GM23248 (cell line): ENCODE measurements around the gene ZC3H14. TPM values are rescaled to one million over a fixed set of nuclear protein-coding genes. Genes with fewer than 3 reads are reported as not detected.
A peak's percentile ranks its signal among the peaks of the same experiment; 100 is the strongest.

Experiments
- DNase-seq: peaks from one replicate; pipeline ENCODE4 v3.0.0-alpha.2; 2015
- H2AFZ ChIP-seq: fragments of 200-600 bp; sonication (generic); 2 replicates; pipeline ENCODE4 v1.6.1; 2016; ENCODE audit warnings: antibody characterized with exemption
- H3F3A ChIP-seq: fragments of 200-600 bp; sonication (generic); 2 replicates; pipeline ENCODE4 v1.6.1; 2016; ENCODE audit warnings: mild to moderate bottlenecking, antibody characterized with exemption, mixed run types; ENCODE audit not compliant: insufficient read depth
- H3K27ac ChIP-seq: fragments of 200-600 bp; sonication (generic); 2 replicates; pipeline ENCODE4 v1.5.1; 2016; ENCODE audit warnings: mild to moderate bottlenecking
- H3K27me3 ChIP-seq: fragments of 200-600 bp; sonication (generic); replicated peaks from 2 replicates; pipeline ENCODE4 v1.6.1; 2016; ENCODE audit warnings: mild to moderate bottlenecking; ENCODE audit not compliant: insufficient read depth
- H3K36me3 ChIP-seq: fragments of 200-600 bp; sonication (generic); 2 replicates; pipeline ENCODE4 v1.6.1; 2016; ENCODE audit warnings: low read depth, mild to moderate bottlenecking
- H3K4me1 ChIP-seq: fragments of 200-600 bp; sonication (generic); 2 replicates; pipeline ENCODE4 v1.6.1; 2016; ENCODE audit warnings: mild to moderate bottlenecking; ENCODE audit not compliant: insufficient read depth
- H3K4me2 ChIP-seq: fragments of 200-600 bp; sonication (generic); one replicate; pipeline ENCODE4 v1.6.1; 2016; ENCODE audit warnings: mild to moderate bottlenecking; ENCODE audit not compliant: unreplicated experiment
- H3K4me3 ChIP-seq: fragments of 200-600 bp; sonication (generic); 2 replicates; pipeline ENCODE4 v1.5.1; 2016; ENCODE audit warnings: mild to moderate bottlenecking
- H3K79me2 ChIP-seq: fragments of 200-600 bp; sonication (generic); 2 replicates; pipeline ENCODE4 v1.6.1; 2016; ENCODE audit warnings: mild to moderate bottlenecking; ENCODE audit not compliant: insufficient read depth
- H3K9ac ChIP-seq: fragments of 200-600 bp; sonication (generic); 2 replicates; pipeline ENCODE4 v1.6.1; 2016; ENCODE audit warnings: mild to moderate bottlenecking
- H3K9me2 ChIP-seq: fragments of 200-600 bp; sonication (generic); 2 replicates; pipeline ENCODE4 v1.6.1; 2016; ENCODE audit warnings: mixed run types, mild to moderate bottlenecking, moderate library complexity; ENCODE audit not compliant: insufficient read depth
- H3K9me3 ChIP-seq: fragments of 200-600 bp; sonication (generic); one replicate; pipeline ENCODE4 v1.6.1; 2017; ENCODE audit warnings: low read depth
- H4K20me1 ChIP-seq: fragments of 200-600 bp; sonication (generic); 2 replicates; pipeline ENCODE4 v1.6.0; 2016; ENCODE audit not compliant: insufficient read depth
- EZH2 ChIP-seq: fragments of 200-600 bp; sonication (generic); IDR thresholded peaks from 2 replicates; pipeline ENCODE4 v1.6.1; 2018; ENCODE audit warnings: antibody characterized with exemption, mild to moderate bottlenecking; ENCODE audit not compliant: insufficient read depth, poor library complexity, severe bottlenecking
- EZH2phosphoT487 ChIP-seq: fragments of 200-600 bp; sonication (generic); IDR thresholded peaks from 2 replicates; pipeline ENCODE4 v1.6.1; 2018; ENCODE audit warnings: antibody characterized with exemption, moderate library complexity, mild to moderate bottlenecking, low read depth; ENCODE audit not compliant: insufficient read depth
- WGBS, 2 experiments: methylation state at CpG; one replicate each; pipeline ENCODE4 v1.1.6; 2015 to 2017; ENCODE audit warnings: low lambda C conversion rate in 2 of 2, low coverage in 1 of 2; ENCODE audit errors: missing lambda C conversion rate in 2 of 2; 5-methylcytosine and 5-hydroxymethylcytosine counted together
- in situ Hi-C: fragments of 300-500 bp; cut with MboI; formaldehyde crosslinking; loops from 2 replicates; pipeline ENCODE4 v1.15.0; 2020
- polyA plus RNA-seq: library from polyadenylated mRNA; unstranded; fragments of >200 nt; fragmentation: Nextera tagmentation; extraction: Ambion mirVana; gene quantifications from 2 replicates; pipeline ENCODE4 v1.2.1, GENCODE V29; 2016
- total RNA-seq: library from RNA; depleted of rRNA; stranded (reverse); fragments of >200 nt; shearing (Covaris generic); gene quantifications from 2 replicates; pipeline ENCODE4 v1.2.3, GENCODE V29; 2014; rRNA removed

Gene ZC3H14, protein sequence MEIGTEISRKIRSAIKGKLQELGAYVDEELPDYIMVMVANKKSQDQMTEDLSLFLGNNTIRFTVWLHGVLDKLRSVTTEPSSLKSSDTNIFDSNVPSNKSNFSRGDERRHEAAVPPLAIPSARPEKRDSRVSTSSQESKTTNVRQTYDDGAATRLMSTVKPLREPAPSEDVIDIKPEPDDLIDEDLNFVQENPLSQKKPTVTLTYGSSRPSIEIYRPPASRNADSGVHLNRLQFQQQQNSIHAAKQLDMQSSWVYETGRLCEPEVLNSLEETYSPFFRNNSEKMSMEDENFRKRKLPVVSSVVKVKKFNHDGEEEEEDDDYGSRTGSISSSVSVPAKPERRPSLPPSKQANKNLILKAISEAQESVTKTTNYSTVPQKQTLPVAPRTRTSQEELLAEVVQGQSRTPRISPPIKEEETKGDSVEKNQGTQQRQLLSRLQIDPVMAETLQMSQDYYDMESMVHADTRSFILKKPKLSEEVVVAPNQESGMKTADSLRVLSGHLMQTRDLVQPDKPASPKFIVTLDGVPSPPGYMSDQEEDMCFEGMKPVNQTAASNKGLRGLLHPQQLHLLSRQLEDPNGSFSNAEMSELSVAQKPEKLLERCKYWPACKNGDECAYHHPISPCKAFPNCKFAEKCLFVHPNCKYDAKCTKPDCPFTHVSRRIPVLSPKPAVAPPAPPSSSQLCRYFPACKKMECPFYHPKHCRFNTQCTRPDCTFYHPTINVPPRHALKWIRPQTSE
- 70.0 and 70.1 TPM in 2 replicates for total RNA-seq
- 65.6 and 67.9 TPM in 2 replicates for polyA plus RNA-seq

DNA sequence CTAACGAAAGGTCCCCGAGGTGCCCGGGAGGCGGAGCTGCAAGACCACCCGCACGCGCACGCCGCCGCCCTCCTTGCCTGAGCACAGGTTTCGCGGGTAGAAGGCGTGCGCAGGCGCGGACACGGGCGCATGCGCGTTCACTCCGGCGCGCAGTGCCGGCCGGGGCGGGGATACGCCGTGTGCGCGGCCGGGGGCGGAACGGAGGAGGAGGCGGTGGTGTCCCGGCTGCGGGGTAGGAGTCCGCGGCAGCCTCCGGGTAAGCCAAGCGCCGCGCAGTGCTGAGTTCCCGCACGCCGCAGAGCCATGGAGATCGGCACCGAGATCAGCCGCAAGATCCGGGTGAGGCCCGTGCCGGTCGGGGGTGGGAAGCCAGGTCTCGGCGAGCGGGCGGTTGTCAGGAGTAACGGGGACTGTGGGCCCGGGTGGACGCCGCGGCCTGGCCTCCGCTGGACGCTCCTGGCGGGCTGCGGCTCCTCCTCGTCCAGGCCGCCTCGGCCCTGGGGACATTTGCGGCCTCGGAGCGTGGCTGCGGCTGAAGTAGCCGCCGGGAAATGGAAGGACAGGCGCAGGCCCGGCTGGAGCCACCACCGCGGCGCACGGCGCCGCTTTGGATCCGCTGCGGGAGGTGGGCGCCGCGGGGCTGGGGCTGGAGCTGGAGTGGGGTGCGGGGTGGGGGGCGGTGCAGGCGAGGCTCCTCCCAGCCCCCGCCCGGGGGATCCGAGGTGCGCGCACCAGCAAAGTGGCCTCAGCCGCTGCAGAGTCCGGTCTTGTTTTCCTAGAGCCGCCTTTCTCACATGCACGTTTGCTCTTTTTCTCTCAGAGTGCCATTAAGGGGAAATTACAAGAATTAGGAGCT lies at the start of gene ZC3H14:
Gene ZC3H14 (plus strand): TSS at position 207 of the 856 bp plus-strand sequence. CDS start 97 bp downstream, at position 304.
- peaks cover 7% of the 10 kb centered on the region; the same call in 1 of the 2 replicates for H4K20me1 ChIP-seq
- H2AFZ ChIP-seq = peak within 1 kb of the TSS; percentile 88
- H3K4me1 ChIP-seq = peaks cover 14% of the 10 kb centered on the region
- peak within 1 kb of the TSS; percentile 85 for H3K9ac ChIP-seq
- 1% methylated on average over 68 to 88 of the region's 99 CpGs for WGBS, 2 experiments
- peak within 1 kb of the TSS; percentile 73 for H3K27ac ChIP-seq
- no peaks in the 10 kb centered on the region for H3K9me2 ChIP-seq
- H3K79me2 ChIP-seq = peaks cover 44% of the 10 kb centered on the region
- H3K4me3 ChIP-seq = peak within 1 kb of the TSS; percentile 87
- H3F3A ChIP-seq = peaks cover 9% of the 10 kb centered on the region; the same call in 1 of the 2 replicates
- peaks cover 13% of the 10 kb centered on the region for H3K36me3 ChIP-seq
- in situ Hi-C loops = loop anchor here (25.0 kb wide), 1 partner anchor 551 kb away; the partner anchor contains the start of gene GPR65
- TF ChIP-seq EZH2phosphoT487 (no peak), EZH2 (no peak)
- H3K27me3 ChIP-seq = no peaks in the 10 kb centered on the region
- no peaks in the 10 kb centered on the region for H3K9me3 ChIP-seq
- DNase-seq = peak; percentile 94
- peak within 1 kb of the TSS; percentile 97 for H3K4me2 ChIP-seq

DNA sequence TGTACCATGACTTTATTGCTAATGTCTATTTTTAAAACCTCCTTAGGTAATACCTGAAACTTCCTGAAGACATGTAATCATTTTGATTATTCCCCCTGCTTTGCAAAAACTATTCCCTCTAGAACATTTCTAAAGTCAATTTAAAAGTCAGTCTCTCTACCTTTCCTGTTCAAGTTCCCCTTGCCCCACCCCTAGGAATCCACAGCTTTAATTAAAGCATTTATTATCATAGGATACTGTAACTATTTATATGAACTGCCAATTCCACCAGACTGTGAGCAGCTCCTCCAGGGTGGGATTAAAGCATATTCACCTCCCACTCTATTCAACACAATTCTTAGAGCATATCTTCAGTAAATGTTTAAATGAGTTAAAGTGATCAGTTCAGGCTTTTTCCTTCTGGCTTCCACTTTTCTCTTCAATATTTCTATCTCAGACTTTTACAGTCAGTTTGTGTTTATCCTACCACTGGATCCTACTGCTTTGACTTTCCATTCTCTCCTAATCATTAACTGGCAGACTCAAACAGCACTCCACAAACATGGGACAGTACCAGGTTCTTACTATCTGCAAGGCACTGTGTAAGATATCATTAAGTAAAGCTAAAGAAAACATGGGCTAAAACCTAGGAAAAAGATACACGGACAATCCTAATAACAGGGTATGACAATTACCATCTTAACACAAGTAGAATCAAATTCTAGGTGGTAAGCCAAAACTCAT lies 47.2 kb upstream of the ZC3H14 start:
- Histone ChIP-seq H3K4me3 (no peak overlapping the region), H3K9me2 (no peaks in the 10 kb centered on the region), H3K27me3 (no peaks in the 10 kb centered on the region), H2AFZ (no peak overlapping the region), H3K4me2 (no peak overlapping the region), H3K36me3 (peaks cover 21% of the 10 kb centered on the region; the same call in 1 of the 2 replicates), H3K79me2 (peaks cover 42% of the 10 kb centered on the region), H3F3A (peaks cover 17% of the 10 kb centered on the region), H3K9me3 (no peaks in the 10 kb centered on the region), H3K4me1 (peaks cover 16% of the 10 kb centered on the region), H3K9ac (no peak overlapping the region), H3K27ac (no peak overlapping the region), H4K20me1 (no peaks in the 10 kb centered on the region; the same call in none of the 2 replicates)
- DNase-seq = no peak
- TF ChIP-seq EZH2phosphoT487 = no peak
- TF ChIP-seq EZH2 = no peak
- 96 to 100% methylated on average over 1 of the region's 1 CpG for WGBS, 2 experiments
- in situ Hi-C loops = no loop called here

DNA sequence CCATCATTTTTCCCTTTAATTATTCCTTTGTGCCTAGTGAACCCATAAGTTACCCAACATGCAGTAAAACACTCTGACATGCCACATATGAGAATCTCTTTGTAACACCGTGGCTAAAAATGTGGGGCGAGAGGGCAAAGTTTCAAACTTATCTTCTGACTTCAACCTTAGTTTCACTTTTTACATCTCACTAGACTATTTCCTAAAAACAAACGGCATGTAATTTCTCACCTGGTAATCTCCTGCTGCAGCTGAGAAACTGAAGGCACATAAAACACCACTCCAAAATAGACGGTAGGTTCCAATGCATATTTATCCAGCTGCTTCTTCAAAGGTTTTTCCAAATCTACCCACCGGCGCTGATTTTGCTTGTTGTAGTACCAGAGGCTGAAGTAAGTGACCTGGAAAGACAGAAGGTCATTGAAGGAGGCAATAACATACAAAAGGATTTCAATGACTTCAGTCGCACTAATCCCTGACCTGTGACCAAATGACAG lies 45.9 kb upstream of the ZC3H14 start:
- TF ChIP-seq EZH2phosphoT487 = no peak
- no peak for TF ChIP-seq EZH2
- Histone ChIP-seq H3F3A (peaks cover 22% of the 10 kb centered on the region), H3K36me3 (peaks cover 21% of the 10 kb centered on the region; the same call in 1 of the 2 replicates), H3K4me1 (peaks cover 22% of the 10 kb centered on the region), H4K20me1 (no peaks in the 10 kb centered on the region; the same call in none of the 2 replicates), H3K4me2 (no peak overlapping the region), H3K9me3 (no peaks in the 10 kb centered on the region), H3K79me2 (peaks cover 53% of the 10 kb centered on the region), H3K4me3 (no peak overlapping the region), H3K27ac (no peak overlapping the region), H3K9me2 (no peaks in the 10 kb centered on the region), H3K9ac (no peak overlapping the region), H2AFZ (no peak overlapping the region), H3K27me3 (no peaks in the 10 kb centered on the region)
- 73 to 74% methylated on average over 7 of the region's 7 CpGs for WGBS, 2 experiments
- in situ Hi-C loops = no loop called here
- no peak for DNase-seq
